IMR-90 (cell line): ENCODE data around the gene RORB. TPM values are rescaled to one million over a fixed set of nuclear protein-coding genes. Genes with fewer than 3 reads are reported as not detected.

Experiments used
- ATAC-seq: fragments of 200-7000 bp; cut with Tn5 transposase; 2 replicates; pipeline ENCODE4 v1.9.1; 2020; ENCODE audit warnings: low read depth, mild to moderate bottlenecking, moderate library complexity
- BruUV-seq: library from RNA; stranded (reverse); fragments of 400-500 nt; replicated peaks from 2 replicates; lab custom pipeline; 2021; lab: Mats Ljungman, UMichigan
- CTCF ChIA-PET: fragments of 300-600 bp; formaldehyde crosslinking; extraction: SDS; loops from one replicate; lab custom pipeline; 2021; ENCODE audit warnings: antibody characterized with exemption; lab: Yijun Ruan, JAX
- POLR2A ChIA-PET: fragments of 300-600 bp; sonication (Branson Sonifier 250); formaldehyde crosslinking; loops from one replicate; lab custom pipeline; 2022; ENCODE audit warnings: antibody characterized with exemption; ENCODE audit not compliant: unreplicated experiment; lab: Charles Lee
- DNase-seq: peaks from one replicate; pipeline ENCODE4 v3.0.0; 2013
- H2AFZ ChIP-seq: replicated peaks from 2 replicates; pipeline ENCODE3; 2013; ENCODE audit warnings: low read length, mild to moderate bottlenecking; ENCODE audit not compliant: poor library complexity
- H2AK5ac ChIP-seq: 2 replicates; pipeline ENCODE4 v1.6.1; 2013; ENCODE audit warnings: low read depth, low read length, inconsistent platforms
- H2AK9ac ChIP-seq: replicated peaks from 2 replicates; pipeline ENCODE3; 2013; ENCODE audit warnings: mild to moderate bottlenecking, low read depth, low read length, moderate library complexity; ENCODE audit not compliant: poor library complexity
- H2BK120ac ChIP-seq: 2 replicates; pipeline ENCODE4 v1.6.1; 2013; ENCODE audit warnings: low read depth, low read length, inconsistent platforms
- H2BK15ac ChIP-seq: 3 replicates; pipeline ENCODE4 v1.6.1; 2013; ENCODE audit warnings: low read depth, low read length, inconsistent platforms
- H2BK20ac ChIP-seq: 2 replicates; pipeline ENCODE4 v1.6.1; 2013; ENCODE audit warnings: low read depth, mild to moderate bottlenecking, inconsistent platforms, low read length, moderate library complexity
- H2BK5ac ChIP-seq: 2 replicates; pipeline ENCODE4 v1.6.1; 2013; ENCODE audit warnings: mild to moderate bottlenecking, low read depth, low read length, inconsistent platforms; ENCODE audit not compliant: poor library complexity, severe bottlenecking
- H3K14ac ChIP-seq: replicated peaks from 2 replicates; pipeline ENCODE4 v1.6.1; 2013; ENCODE audit warnings: low read depth, low read length, inconsistent platforms
- H3K18ac ChIP-seq: 2 replicates; pipeline ENCODE4 v1.6.1; 2013; ENCODE audit warnings: low read depth, low read length, control low read depth
- H3K23ac ChIP-seq: 2 replicates; pipeline ENCODE4 v1.6.1; 2013; ENCODE audit warnings: low read depth, low read length, inconsistent platforms
- H3K27ac ChIP-seq: 2 replicates; pipeline ENCODE4 v1.5.1; 2013; ENCODE audit warnings: mild to moderate bottlenecking, control low read depth, low read length; ENCODE audit not compliant: insufficient read depth
- H3K27me3 ChIP-seq: 2 replicates; pipeline ENCODE4 v1.6.1; 2013; ENCODE audit warnings: low read length; ENCODE audit not compliant: control insufficient read depth, insufficient read depth
- H3K36me3 ChIP-seq: 2 replicates; pipeline ENCODE4 v1.6.1; 2013; ENCODE audit warnings: low read length, mixed read lengths; ENCODE audit not compliant: control insufficient read depth, insufficient read depth
- H3K4ac ChIP-seq: 2 replicates; pipeline ENCODE4 v1.6.1; 2013; ENCODE audit warnings: low read depth, low read length, inconsistent platforms
- H3K4me1 ChIP-seq: 2 replicates; pipeline ENCODE4 v1.6.1; 2013; ENCODE audit warnings: low read length, mixed read lengths; ENCODE audit not compliant: control insufficient read depth, insufficient read depth
- H3K4me2 ChIP-seq: 2 replicates; pipeline ENCODE4 v1.6.1; 2013; ENCODE audit warnings: low read depth, mild to moderate bottlenecking, control low read depth, low read length, moderate library complexity
- H3K4me3 ChIP-seq: 2 replicates; pipeline ENCODE4 v1.5.1; 2013; ENCODE audit warnings: low read depth, mild to moderate bottlenecking, control low read depth, low read length, moderate library complexity; ENCODE audit not compliant: insufficient read depth
- H3K56ac ChIP-seq: 2 replicates; pipeline ENCODE4 v1.6.1; 2013; ENCODE audit warnings: low read length, inconsistent platforms; ENCODE audit not compliant: insufficient read depth; ENCODE audit errors: extremely low read depth
- H3K79me1 ChIP-seq, 2 experiments: 2 replicates each; pipeline ENCODE4 v1.6.1; 2013; ENCODE audit warnings: low read length in 2 of 2, inconsistent platforms in 1 of 2, low read depth in 1 of 2
- H3K9ac ChIP-seq: 2 replicates; pipeline ENCODE4 v1.6.1; 2013; ENCODE audit warnings: low read depth, low read length, control low read depth
- H3K9me1 ChIP-seq: 2 replicates; pipeline ENCODE4 v1.6.1; 2013; ENCODE audit warnings: low read length, inconsistent platforms; ENCODE audit not compliant: insufficient read depth
- H3K9me3 ChIP-seq: 2 replicates; pipeline ENCODE4 v1.6.1; 2013; ENCODE audit warnings: low read length; ENCODE audit not compliant: control insufficient read depth, insufficient read depth
- H4K20me1 ChIP-seq: 2 replicates; pipeline ENCODE4 v1.6.1; 2013; ENCODE audit warnings: low read length, inconsistent platforms; ENCODE audit not compliant: insufficient read depth
- H4K5ac ChIP-seq: 2 replicates; pipeline ENCODE4 v1.6.1; 2013; ENCODE audit warnings: mild to moderate bottlenecking, low read depth, low read length, control low read depth
- H4K8ac ChIP-seq, 2 experiments: 2 replicates each; pipeline ENCODE4 v1.6.1; 2013; ENCODE audit warnings: low read depth in 2 of 2, low read length in 2 of 2, control low read depth in 1 of 2, inconsistent platforms in 1 of 2
- H4K91ac ChIP-seq: 2 replicates; pipeline ENCODE4 v1.6.1; 2013; ENCODE audit warnings: low read depth, low read length, inconsistent platforms; ENCODE audit not compliant: insufficient read depth
- ELK1 ChIP-seq: fragments of 150-350 bp; IDR thresholded peaks from 2 replicates; pipeline ENCODE4 v1.6.1; 2016; ENCODE audit warnings: low read depth, mild to moderate bottlenecking, low read length, moderate library complexity, borderline replicate concordance
- MAFK ChIP-seq: IDR thresholded peaks from 2 replicates; pipeline ENCODE4 v1.6.1; 2012; ENCODE audit warnings: low read depth, low read length, improper control_type of control experiment
- MAZ ChIP-seq: IDR thresholded peaks from 2 replicates; pipeline ENCODE4 v1.6.1; 2012; ENCODE audit warnings: low read depth, mild to moderate bottlenecking, low read length, improper control_type of control experiment, moderate library complexity, borderline replicate concordance
- MXI1 ChIP-seq: IDR thresholded peaks from 2 replicates; pipeline ENCODE4 v1.6.1; 2012; ENCODE audit warnings: low read depth, mild to moderate bottlenecking, low read length, moderate library complexity, borderline replicate concordance
- POLR2A ChIP-seq: IDR thresholded peaks from 2 replicates; pipeline ENCODE4 v1.6.1; 2012; ENCODE audit warnings: mild to moderate bottlenecking, low read depth, low read length
- SMC3 ChIP-seq: fragments of 150-350 bp; IDR thresholded peaks from 2 replicates; pipeline ENCODE4 v1.6.1; 2016; ENCODE audit warnings: low read depth, mild to moderate bottlenecking, antibody characterized with exemption, low read length, moderate library complexity
- USF2 ChIP-seq: fragments of 150-350 bp; IDR thresholded peaks from 2 replicates; pipeline ENCODE4 v1.6.1; 2017; ENCODE audit warnings: mild to moderate bottlenecking, antibody characterized with exemption, low read length, low read depth
- WGBS, 2 experiments: methylation state at CpG; one replicate each; pipeline versions ENCODE4 v1.1.5 to v1.1.7; 2013; ENCODE audit warnings: missing lambda C conversion rate in 2 of 2; ENCODE audit not compliant: insufficient read length in 1 of 2; ENCODE audit errors: extremely low coverage in 2 of 2; 5-methylcytosine and 5-hydroxymethylcytosine counted together
- dilution Hi-C: fragments of 300-500 bp; cut with HindIII; formaldehyde crosslinking; loops from one replicate; pipeline ENCODE4 v1.14.3; 2018; ENCODE audit warnings: low sequenced_read_pairs; ENCODE audit not compliant: unreplicated experiment
- in situ Hi-C: fragments of 300-500 bp; cut with MboI; formaldehyde crosslinking; loops from 3 replicates; pipeline ENCODE4 v1.14.3; 2019; ENCODE audit warnings: low sequenced_read_pairs, inconsistent platforms, mixed read lengths
- intact Hi-C: fragments of 100-400 bp; cut with micrococcal nuclease; formaldehyde crosslinking; loops from 2 replicates; pipeline ENCODE4 v1.10.0; 2022
- polyA plus RNA-seq, 3 experiments: library from polyadenylated mRNA; depleted of rRNA; stranded (reverse); fragments of >200 nt; gene quantifications; 2 replicates each; pipeline ENCODE4 v1.2.3, GENCODE V29; 2012; ENCODE audit warnings: low replicate concordance in 1 of 3
- total RNA-seq: library from RNA; depleted of rRNA; stranded (reverse); fragments of >200 nt; gene quantifications from 2 replicates; pipeline ENCODE4 v1.2.3, GENCODE V29; 2012
- TF ChIP-seq, protein P1 (sequence below): conservative IDR thresholded peaks from 2 replicates; pipeline ENCODE4 v1.5.1; 2012; ENCODE audit warnings: mild to moderate bottlenecking, low read depth, low read length, improper control_type of control experiment

Gene RORB
- total and polyA plus RNA-seq, 2 of the 4 experiments (the other 2 are of a cell fraction), result not detected

- H3K9me1 ChIP-seq, result no peaks in the 10 kb centered on the region
- dilution Hi-C loops (no loop called here), in situ Hi-C loops (no loop called here), intact Hi-C loops (loop anchor here (5.0 kb wide), 1 partner anchor 48 kb away; no protein-coding TSS in a partner anchor)
- 20% methylated on average over 1 of the region's 3 CpGs; no CpG with 5 or more reads in 1 of the 2 experiments for WGBS, 2 experiments
- H3K4me2 ChIP-seq, result no peak overlapping the region
- no peak for TF ChIP-seq SMC3
- no peak for TF ChIP-seq MAFK
- no peak for TF ChIP-seq USF2
- TF ChIP-seq, protein P1, sequence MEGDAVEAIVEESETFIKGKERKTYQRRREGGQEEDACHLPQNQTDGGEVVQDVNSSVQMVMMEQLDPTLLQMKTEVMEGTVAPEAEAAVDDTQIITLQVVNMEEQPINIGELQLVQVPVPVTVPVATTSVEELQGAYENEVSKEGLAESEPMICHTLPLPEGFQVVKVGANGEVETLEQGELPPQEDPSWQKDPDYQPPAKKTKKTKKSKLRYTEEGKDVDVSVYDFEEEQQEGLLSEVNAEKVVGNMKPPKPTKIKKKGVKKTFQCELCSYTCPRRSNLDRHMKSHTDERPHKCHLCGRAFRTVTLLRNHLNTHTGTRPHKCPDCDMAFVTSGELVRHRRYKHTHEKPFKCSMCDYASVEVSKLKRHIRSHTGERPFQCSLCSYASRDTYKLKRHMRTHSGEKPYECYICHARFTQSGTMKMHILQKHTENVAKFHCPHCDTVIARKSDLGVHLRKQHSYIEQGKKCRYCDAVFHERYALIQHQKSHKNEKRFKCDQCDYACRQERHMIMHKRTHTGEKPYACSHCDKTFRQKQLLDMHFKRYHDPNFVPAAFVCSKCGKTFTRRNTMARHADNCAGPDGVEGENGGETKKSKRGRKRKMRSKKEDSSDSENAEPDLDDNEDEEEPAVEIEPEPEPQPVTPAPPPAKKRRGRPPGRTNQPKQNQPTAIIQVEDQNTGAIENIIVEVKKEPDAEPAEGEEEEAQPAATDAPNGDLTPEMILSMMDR, result no peak
- no peak for TF ChIP-seq MXI1
- no peak for TF ChIP-seq POLR2A
- no peak for TF ChIP-seq MAZ
- TF ChIP-seq ELK1, result no peak
- no peak overlapping the region for H3K18ac ChIP-seq
- no TSS peak for BruUV-seq
- ATAC-seq (no peak), DNase-seq (no peak)
- H3K9ac ChIP-seq, result no peak overlapping the region
- H2BK20ac ChIP-seq, result no peak overlapping the region
- H3K4me3 ChIP-seq, result no peak overlapping the region
- no peak overlapping the region for H3K4ac ChIP-seq
- no peaks in the 10 kb centered on the region for H3K9me3 ChIP-seq
- H2AFZ ChIP-seq, result no peak overlapping the region
- no peaks in the 10 kb centered on the region for H4K20me1 ChIP-seq
- no peak overlapping the region for H2BK120ac ChIP-seq
- no peaks in the 10 kb centered on the region for H3K4me1 ChIP-seq
- no peak overlapping the region for H4K91ac ChIP-seq
- no peak overlapping the region for H3K23ac ChIP-seq
- ChIA-PET POLR2A (no interaction called here), CTCF (no interaction called here)
- no peak overlapping the region for H2BK5ac ChIP-seq
- H3K56ac ChIP-seq, result no peak overlapping the region
- H2BK15ac ChIP-seq, result no peak overlapping the region
- no peaks in the 10 kb centered on the region for H3K79me1 ChIP-seq
- H3K36me3 ChIP-seq, result no peaks in the 10 kb centered on the region
- no peak overlapping the region for H4K5ac ChIP-seq
- H4K8ac ChIP-seq, result no peak overlapping the region
- H3K14ac ChIP-seq, result no peak overlapping the region
- no peak overlapping the region for H2AK5ac ChIP-seq
- no peak overlapping the region for H2AK9ac ChIP-seq
- H3K27me3 ChIP-seq, result no peaks in the 10 kb centered on the region
- no peak overlapping the region for H3K27ac ChIP-seq
These were observed 101.7 kb downstream of the RORB start for GRCh38 chr9:74598874-74599273.
